HG03565 (cell line): Measurements from ENCODE around the gene TNFRSF11A.

ENCODE experiments used
- ATAC-seq: cut with Tn5 transposase; IDR thresholded peaks from one replicate; pipeline ENCODE4 v1.9.1; 2021; ENCODE audit warnings: mild to moderate bottlenecking, moderate library complexity; ENCODE audit not compliant: unreplicated experiment

TNFRSF11A gene

DNA sequence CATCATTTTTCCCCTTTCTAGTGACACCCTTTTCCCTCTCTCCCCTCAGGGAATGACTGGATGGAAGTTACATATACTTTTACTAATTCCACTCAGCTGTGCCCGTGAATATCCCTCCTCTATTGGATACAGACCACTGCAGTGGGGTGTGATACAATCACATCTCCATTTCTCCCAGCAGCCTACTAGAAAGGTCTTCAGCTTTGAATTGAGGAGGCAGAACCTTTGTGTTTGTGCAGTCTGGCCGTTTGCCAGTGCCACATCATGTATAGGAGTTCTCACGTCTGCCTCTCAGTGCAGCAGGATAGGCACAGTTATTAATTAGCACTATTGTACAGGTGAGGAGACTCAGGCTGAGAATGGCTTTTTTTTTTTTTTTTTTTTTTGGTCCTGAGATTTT, 16.4 kb downstream of the TNFRSF11A start:
- ATAC-seq: no peak

DNA sequence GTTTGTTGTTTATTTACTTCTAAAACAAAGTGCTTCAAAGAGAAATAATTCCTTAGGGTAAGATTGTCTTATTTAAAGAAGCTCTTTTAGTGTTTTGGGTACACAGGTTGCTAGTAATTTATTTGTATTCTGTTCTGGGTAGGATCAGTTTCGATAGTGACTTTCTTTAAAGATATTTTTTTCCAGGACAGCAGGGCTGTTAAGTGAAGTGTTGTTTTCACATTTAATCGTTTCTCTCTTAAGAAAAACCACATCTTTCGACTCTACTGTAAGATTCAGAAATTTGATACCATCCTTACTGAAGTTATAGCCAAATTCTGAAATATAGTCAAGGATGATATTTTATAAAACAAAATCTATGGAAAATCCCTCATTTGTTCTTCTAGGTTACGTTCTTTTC, 17.8 kb downstream of the TNFRSF11A start:
- no peak for ATAC-seq

DNA sequence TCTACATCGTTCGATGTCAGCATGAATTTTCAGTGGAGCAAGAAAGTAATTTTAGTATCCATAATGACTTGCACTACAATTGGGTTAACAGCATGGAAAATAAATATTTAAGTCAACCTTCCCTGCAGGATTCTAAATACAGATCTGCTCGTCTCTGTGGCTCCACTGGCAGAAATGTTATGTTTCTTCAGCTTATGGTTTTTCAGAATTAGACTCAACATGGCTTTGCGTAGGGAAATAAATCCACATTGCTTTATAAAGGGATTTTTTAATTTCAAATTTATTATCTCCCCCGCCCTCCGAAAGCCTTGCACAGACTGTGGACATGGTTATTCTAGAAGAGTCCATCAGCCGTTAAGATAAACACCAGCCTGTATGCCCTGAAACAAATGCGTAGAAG, 18.2 kb downstream of the TNFRSF11A start:
- ATAC-seq: no peak

DNA sequence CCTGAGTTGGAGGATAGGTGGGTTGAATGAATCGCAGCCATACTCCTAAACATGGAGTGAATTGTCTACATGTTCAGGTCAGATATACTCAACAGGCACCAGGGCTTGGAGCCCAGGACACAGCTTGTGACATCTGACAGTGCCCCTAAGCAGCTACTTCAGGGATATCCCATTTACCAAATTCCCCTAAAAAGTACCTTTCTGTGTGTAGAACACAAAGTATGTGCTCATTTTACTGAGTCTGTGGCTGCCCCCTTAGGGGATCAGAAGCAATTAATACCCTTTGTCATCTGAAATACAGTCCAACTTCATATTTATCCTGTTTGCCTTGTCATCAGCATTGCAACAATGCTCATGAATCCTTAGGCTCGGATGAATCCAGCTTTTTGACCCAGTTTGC, 20.8 kb downstream of the TNFRSF11A start:
- ATAC-seq: no peak

DNA sequence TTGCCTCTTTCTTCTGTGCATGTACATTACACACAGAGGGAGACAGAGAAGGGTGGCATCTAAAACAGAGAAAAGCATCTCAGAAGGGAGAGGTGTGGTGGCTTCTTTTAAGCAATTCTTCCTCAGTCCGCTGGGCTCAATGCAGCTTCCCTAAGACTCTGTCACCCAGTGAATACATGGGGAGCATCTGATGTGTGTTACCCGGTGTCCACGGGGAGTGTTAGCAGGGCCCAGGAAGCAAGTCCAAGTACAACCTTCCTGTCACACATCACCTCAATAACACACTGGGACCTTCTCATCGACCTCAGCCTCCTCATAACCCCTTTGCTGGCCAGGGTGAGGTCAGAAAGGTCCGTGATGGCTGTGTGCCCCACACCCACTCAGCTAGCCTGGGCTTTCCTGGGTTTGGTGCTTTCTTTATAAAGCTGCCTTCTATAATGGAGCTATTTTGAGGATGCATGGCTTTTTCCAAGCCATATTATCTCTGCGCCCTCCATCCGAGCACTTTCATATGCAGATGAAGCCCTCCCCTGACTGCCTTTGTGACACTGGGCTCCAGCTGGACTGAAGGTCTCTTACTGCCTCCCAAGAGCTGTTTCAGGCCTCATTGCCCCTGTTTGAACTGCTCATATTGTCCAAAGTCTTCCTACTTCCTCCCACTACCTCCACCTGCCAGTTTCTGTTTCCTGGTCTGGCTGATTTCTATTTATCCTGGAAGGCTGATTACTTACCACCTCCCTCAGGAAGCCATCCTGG, 21.4 kb downstream of the TNFRSF11A start:
- ATAC-seq: no peak

DNA sequence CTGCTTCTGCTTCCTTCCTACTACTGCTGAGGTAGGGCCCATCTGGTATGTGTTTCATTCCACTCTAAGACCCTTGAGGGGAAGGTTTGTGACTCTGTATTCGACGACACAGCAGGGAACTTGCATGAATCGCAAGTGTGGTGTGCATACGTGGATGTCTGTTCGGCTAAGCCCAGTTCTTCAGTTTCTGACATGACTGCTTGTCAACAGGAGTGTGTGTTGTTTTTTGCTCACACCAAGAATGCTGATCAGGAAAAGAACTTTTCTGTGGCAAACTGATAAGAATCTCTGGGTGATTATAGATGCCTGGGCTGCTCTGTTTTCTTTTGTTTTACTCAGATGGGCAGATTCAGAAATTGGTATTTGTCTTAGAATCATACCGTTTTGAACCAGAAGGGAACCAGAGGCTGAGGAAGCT, 22.0 kb downstream of the TNFRSF11A start:
- no peak for ATAC-seq

DNA sequence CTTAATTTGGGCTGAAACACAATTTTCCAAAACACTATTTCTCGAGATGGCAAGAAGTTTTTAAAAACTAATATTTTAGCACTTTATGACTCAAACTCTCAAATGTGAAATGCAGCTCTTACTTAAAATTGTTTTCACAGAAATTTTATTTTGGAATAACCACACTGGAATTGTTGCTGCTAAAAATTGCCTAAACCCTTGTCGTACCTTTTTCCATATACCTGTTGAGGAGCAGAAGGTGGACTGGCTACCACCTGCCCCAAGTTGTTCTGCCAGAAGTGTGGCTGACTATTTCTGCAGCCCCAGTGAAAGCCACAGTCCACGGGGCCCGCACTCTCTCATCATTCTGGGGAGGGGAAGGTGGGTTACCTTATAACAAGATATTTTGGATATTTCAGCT, 23.4 kb downstream of the TNFRSF11A start:
- ATAC-seq: no peak

DNA sequence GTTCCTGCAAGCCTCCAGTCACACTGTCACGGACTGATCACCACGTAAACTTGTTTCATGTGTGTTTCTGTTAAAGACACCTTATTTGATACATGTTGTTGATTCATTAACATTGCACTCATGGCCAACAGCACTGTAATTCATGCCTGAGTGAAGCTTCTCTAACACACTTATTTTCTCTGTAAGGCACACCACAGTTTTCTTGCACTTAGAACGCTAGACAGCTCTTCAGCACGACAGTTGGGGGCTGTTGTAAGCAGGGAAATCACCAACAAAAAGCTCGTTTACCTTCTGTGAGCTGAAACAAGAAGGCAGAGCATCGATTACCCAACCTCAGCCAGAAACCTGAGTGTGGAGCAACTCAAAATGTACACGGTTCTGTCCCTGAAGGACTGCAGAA, 28.1 kb downstream of the TNFRSF11A start:
- no peak for ATAC-seq

DNA sequence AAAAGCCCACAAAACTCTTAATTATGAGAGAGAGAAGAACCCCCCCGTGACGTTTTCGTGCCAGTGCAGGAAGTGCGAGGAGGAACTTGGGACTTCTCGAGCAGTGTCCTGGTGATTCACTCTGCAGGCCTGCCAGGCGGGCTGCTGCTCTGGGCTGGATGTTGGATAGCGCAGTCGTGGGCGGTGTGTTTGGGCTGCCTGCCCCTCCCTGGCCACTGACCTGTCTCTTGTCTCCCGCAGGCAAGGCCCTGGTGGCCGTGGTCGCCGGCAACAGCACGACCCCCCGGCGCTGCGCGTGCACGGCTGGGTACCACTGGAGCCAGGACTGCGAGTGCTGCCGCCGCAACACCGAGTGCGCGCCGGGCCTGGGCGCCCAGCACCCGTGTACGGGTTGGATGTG, 29.0 kb downstream of the TNFRSF11A start:
- ATAC-seq: no peak

DNA sequence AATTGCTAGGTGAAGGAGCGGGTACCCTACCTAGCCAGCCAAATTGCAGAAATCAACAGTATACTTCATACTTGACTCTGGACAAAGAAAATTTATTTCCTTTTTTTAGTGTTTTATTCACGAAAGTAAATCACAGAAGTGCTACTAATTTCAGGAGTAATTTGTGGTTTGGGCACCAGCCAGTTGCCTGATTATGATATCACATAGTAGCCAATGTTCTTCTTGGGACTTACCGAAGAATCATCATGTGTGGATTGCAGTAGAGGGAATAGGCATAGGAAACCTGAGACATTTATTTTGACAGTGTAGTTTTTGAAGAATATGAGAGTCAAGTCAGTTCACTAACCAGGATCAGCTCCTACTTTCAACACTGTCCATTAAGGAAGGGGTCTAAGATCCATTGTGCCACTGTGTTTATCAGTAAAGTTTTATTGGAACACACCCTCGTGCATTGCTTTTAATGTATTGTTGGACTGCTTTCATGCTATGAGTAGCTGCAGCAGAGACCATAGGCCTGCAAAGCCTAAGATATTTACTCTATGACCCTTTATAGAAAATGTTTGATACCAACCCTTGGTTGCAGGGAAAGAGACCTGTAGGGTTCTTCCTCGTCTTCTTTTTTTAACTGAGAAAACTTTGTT, 32.1 kb downstream of the TNFRSF11A start:
- no peak for ATAC-seq

DNA sequence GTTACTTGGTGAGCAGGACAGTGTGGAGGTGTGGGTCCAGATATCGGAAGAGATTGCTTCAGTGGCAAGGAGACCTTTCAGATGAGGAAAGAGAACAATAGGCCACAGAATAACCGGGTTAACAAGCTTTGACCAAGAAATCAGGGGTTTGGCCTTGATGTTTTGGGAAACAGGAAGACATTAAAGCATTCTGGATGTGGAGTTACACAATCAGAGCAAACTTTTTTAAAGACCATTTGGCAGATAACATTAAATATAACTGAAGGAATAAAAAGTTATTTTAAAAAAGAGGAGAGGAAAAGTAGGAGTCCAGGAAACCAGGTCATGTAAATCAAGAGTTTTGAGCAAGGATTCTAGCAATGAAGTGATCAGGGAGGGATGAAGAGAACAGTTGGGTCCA, 35.7 kb downstream of the TNFRSF11A start:
- ATAC-seq: no peak

DNA sequence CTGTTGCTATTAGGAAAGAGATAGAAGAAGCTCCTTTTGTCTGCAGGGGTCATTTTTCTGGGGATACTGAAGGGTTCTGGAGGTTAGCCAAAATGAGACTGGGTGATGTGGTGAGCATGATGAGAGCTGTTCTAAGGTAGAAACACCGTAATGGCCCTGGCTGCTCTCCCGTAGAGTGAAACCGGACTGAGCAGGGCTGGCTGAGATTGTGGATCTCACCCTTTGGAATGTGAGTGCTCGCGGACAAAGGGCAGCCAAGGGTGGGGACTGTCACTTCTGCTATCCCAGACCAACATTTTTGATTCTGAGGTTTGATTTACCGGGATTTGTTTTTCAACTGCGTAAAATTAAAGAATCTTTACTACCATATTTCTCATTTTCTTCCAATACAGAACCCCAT, 36.2 kb downstream of the TNFRSF11A start:
- no peak for ATAC-seq

DNA sequence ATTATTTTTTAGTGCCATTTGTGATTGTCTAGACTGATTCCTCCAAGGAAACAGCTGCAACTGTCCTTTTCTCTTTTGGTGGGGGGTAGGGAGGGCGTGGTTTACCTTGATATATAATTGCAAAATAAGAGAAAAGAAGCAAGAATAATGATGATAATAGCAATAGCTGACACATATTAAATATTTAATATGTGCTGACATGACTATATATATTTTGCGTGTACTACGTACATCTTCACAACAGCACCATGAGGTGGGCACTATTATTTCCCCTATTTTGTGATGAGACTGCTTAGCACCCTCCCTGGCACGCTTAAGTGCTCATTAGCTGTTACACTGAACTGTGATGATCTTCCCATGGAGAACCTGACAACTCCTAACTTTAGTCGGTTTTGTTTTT, 39.4 kb downstream of the TNFRSF11A start:
- ATAC-seq: no peak

DNA sequence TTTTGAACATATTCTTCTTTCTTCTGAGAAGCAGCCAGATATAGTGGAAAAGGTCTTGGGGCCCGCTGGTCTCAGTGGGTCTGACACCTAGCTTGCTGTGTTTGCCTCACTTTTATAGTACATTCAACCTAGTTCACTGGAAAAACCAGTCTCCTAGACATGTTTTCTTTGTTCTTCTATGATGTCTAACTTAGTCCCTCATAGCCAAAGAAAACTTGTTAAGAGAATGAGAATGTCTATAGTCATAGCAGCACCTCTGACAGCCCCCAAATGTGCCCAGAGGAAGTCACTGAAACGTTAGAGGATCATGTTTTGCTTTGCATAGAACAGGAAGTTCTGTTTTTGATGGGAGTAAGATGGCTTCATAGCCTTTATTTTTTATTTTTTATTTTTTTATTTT, 40.3 kb downstream of the TNFRSF11A start:
- ATAC-seq: no peak

DNA sequence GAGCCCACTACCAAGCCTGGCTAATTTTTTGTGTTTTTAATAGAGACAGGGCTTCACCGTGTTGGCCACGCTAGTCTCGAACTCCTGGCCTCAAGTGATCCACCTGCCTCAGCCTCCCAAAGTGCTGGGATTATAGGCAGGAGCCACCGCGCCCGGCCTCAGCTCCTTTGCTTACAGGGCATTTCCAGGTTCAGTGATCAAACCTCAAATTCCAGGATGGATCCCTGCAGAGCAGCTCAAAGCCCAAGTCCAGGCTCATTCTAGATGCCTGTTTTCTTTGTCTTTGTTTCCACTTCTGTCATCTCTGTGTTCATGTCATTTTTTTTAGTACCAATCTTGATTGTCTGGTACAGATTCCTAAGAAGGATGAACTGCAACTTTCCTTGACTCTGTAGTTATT, 41.9 kb downstream of the TNFRSF11A start:
- ATAC-seq: no peak

DNA sequence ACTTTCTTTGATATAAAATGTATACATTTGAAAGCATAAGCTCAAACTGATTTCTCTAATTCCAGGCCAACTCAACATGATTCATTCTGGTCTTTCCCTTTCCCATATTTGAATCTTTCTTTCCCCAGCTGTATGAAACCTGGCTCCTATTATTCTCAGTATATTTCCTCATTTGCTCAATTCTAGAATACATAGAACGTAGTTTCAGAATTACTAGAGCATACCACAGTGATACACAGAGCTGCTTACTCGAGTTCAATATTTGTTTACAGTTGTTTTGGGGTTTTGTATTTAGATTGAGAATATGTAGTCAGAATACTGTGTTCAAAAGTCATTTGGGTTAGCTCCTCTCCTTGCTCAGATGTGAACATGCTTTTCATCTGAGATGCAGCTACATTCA, 43.0 kb downstream of the TNFRSF11A start:
- ATAC-seq: peak; percentile 84

DNA sequence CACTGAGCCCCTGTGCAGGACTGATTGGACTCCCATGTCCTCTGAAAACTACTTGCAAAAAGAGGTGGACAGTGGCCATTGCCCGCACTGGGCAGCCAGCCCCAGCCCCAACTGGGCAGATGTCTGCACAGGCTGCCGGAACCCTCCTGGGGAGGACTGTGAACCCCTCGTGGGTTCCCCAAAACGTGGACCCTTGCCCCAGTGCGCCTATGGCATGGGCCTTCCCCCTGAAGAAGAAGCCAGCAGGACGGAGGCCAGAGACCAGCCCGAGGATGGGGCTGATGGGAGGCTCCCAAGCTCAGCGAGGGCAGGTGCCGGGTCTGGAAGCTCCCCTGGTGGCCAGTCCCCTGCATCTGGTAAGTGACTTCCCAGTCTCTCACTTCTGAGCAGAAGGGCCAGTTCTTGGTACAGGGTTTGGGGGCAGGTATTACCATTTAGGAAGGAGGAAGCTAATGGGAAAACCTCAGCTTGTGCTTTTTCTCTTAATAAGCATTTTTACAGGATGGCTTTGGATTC, 44.1 kb downstream of the TNFRSF11A start:
- no peak for ATAC-seq

DNA sequence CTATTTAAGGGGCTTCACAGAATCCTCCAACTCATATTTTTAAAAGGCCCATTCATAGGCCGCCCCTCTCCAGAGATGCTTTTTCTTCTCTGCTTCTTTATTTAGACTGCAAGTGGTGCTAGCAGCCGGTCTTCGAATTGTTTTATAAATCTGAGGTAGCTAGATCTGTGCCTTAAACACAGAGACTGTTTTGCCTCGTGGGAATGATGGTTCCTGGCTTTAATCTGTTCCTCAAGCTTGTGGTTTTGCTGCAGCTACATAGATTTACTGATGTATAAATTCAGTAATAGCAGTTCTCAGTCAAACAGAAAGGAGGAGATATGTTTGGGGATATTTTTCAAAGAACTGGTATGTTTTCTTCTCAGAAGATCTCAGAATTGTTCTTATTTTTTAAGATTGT, 45.3 kb downstream of the TNFRSF11A start:
- no peak for ATAC-seq

DNA sequence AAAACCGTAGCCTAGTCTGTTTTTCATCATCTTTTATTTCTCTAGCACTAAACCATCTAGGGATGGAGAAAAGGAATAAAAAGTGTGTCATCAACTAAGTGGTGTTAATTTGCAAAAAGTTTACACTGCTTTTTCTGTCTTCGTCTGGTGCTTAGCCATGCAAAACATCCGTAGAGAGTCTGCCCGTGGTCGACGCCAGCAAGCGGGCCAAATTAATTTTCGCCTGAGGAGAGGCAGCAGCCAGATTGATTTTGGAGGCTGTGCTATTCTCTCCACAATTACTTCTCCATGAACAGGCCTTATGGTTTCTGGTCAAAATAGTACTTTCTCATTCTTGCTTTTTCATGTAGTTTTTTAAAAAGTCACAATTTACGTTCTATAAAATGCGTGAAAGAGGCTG, 46.3 kb downstream of the TNFRSF11A start:
- ATAC-seq: no peak

DNA sequence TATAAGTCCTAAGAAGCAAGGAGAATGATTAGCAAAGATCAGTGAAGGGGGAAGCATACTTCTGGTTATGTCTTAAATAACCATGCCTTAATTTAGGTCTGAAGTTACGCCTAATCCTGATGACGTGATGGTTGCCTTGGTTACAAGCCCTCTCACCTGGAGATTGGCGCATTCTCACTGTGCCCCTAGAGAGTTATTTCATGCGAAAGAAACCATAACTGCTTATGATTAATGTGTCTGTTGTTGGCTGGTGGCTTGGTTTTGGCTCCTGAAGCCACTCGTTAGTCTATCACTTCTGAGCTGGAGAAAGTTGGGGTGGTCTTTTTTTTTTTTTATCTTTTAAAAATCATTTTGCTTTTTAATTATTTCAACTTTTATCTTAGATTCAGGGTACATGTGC, 47.0 kb downstream of the TNFRSF11A start:
- ATAC-seq: no peak

DNA sequence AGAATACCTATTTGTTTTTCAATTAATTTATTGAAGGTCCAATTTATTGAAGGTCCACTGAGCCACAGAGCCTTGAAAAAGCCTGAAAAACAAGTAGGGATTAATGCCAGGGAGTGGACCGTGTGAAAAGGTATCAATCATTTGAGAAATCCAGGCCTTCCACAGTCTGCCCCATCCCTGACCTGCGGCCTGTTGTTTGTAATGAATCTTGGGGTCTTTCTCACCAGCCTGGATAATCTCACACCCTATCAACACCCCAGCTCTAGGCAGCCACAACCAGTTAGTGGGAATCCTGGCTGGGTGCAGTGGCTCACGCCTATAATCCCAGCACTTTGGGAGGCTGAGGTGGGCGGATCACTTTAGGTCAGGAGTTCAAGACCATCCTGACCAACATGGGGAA, 47.8 kb downstream of the TNFRSF11A start:
- no peak for ATAC-seq

DNA sequence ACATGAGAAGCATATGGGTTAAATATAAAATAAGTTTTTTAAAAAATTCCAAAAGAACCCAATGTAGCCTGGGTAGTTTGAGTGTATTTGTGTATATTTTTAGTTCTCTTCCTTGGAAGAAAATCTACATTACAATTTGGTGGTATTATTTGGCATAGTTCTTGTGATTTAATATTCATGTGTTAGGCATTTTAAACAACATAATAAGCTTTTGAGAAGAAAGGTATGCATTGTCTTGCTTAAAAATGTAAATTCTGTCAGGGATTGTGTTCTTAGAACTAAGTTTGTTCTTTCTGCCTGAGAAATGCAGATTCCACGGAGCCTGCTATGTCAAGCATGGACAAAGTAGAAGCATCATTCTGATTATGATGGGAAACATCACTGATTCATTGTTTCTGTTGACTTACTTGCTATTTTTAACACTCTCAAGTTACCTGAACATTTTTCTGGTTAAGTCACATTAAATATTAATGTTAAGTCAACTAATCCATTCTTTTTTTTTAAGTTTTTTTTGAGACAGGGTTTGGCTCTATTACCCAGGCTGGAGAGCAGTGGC, 49.4 kb downstream of the TNFRSF11A start:
- no peak for ATAC-seq
